VCaP (cell line): ENCODE data around the gene CMC2.

Source experiments
- H3K27ac ChIP-seq: fragments of 450-650 bp; 2 replicates; pipeline ENCODE4 v1.5.1; 2017
- CTCF ChIP-seq: fragments of 450-650 bp; conservative IDR thresholded peaks from 2 replicates; pipeline ENCODE4 v1.5.1; 2017; ENCODE audit warnings: mild to moderate bottlenecking, moderate library complexity

The CMC2 gene

GRCh38 chr16:80958284-80958683, 48.4 kb downstream of the CMC2 start:
- no peak overlapping the region for H3K27ac ChIP-seq
- TF ChIP-seq CTCF = no peak

- no peak overlapping the region for H3K27ac ChIP-seq
- no peak for TF ChIP-seq CTCF
Measured at GRCh38 chr16:80954985-80955384, 51.7 kb downstream of the CMC2 start.

- peak; percentile 27; the same call in 1 of the 2 replicates for TF ChIP-seq CTCF
- no peak overlapping the region for H3K27ac ChIP-seq
Measured at GRCh38 chr16:80948886-80949493, 57.7 kb downstream of the CMC2 start.

- no peak for TF ChIP-seq CTCF
Measured at GRCh38 chr16:80947708-80948625, 58.7 kb downstream of the CMC2 start.

GRCh38 chr16:80947239-80947638, 59.4 kb downstream of the CMC2 start:
- no peak overlapping the region for H3K27ac ChIP-seq
- TF ChIP-seq CTCF = no peak

More at GRCh38 chr16:80947708-80948625, 58.7 kb downstream of the CMC2 start:
- H3K27ac ChIP-seq = no peak overlapping the region

GRCh38 chr16:80946481-80946880, 60.2 kb downstream of the CMC2 start:
- no peak overlapping the region for H3K27ac ChIP-seq
- TF ChIP-seq CTCF = no peak

GRCh38 chr16:80940069-80940856, 66.4 kb downstream of the CMC2 start:
- H3K27ac ChIP-seq = no peak overlapping the region
- TF ChIP-seq CTCF = no peak
